HG03558 (cell line): ENCODE data around the gene HOXB9.

ENCODE experiments used
- ATAC-seq: cut with Tn5 transposase; IDR thresholded peaks from one replicate; pipeline ENCODE4 v1.9.1; 2021; ENCODE audit warnings: moderate number of reproducible peaks; ENCODE audit not compliant: unreplicated experiment; ENCODE audit errors: extremely low read depth

The HOXB9 gene

DNA sequence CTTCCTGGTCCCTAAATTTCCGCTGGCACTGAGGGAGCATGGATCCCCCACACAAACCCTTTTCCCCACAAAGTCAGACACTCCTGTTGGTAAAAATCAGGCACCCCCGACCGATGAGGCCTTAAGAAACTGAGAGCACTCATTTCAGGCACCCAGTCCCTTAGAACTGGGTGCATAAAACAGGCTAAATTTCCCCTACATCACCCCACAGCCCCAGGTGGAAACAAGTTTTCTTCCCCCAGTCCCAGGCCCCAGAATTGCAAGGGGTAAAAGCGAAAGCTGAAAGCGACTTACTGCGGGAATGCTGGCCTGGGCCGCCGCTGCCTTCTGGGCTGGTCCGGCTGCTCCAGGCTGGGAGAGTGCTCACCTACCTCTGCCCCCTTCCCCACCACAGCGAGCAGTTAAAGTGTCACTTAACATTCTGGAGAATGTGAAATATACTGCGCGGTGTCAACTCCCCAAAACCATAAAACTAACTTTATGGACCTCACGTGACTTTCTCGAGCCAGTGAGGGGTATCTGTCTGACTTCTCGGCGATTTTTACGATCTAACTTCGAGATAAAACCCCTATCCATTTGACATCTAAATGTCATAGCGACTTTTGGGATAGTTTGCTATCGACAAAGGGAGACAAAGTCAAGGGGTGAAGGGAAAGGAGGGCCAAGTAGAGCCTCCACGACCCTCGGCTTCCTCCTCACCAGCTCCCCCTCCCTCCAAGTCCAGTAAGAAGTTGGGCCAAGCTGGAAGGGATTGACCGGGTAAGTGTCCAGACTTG is 36.1 kb downstream of the HOXB9 start, which contains the start of gene HOXB3:
Gene HOXB3, minus strand, starts transcription at position 411 of the 776 bp plus-strand sequence. CDS start 37,767 bp downstream, outside the sequence.
- no peak for ATAC-seq

DNA sequence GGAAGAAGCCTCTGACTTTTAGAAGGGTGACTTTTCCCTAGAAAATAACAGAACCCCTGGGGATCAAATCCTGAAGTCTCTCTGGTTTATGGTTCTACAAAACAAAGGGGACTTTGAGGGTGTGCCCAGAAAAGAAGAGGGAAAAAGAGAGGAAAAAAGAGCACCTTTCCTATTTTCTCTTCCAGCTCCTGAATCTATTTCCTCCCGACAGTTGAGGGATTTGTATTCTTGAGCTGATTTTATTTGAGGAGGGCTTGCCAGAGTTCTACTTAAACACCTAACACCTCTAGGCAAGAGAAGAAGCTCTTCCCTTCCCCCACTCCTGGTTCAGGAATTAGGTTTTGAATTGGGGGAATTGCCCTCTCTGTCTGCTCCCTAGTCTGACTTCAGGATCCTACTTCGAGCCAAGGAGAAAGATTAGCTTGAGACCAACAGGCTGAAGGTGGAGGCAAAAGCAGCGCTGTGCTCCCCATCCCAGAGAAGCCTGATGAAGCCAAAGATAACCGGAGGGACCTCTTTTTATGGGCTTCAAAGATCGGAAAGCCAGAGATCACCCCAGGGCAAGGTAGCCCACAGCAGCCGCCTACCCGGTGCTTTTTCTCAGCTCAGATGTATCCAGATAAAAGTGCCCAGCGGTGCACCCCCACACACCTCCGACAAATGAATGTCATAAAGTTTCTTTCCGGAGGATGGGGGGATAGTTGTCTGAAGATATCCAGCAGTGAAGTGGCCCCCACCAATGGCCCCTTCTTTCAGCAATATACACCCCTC is 36.9 kb downstream of the HOXB9 start:
- no peak for ATAC-seq

DNA sequence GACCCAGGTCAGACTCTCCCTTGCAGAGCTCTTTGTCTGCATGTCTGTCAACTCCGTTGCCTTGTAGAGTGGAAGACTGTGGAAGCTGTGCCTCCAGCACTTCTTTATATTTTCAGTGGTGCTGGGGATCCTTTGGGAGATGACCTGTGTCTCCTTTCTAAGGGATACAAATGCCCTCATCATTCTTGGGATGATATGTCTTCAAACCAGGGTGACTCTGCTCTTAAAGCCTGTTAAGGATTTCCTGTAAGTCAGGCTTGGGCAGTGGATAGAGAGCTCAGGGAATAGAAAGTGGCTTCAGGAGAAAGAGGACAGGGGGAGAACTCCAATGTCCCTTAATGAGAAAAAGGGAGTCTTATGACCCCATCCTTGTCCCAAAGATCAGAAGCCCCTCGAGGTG is 37.6 kb downstream of the HOXB9 start:
- ATAC-seq: no peak

DNA sequence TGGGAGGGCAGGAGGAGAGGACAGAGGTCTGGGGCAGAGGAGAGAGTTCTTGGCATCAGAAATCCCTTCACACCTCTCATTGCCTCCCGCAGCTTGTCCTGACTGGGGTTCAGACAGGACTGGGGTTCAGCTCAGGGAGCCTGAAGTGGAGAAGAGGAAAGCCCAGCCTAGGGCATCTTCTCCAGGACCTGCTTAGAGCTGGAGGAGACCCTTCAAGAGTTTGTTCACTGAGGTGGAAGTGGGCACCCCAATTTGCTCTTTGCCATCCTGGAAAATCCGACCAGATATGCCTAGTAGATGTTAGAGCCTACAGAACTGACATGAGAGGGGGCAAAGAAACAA is 38.1 kb downstream of the HOXB9 start:
- no peak for ATAC-seq

DNA sequence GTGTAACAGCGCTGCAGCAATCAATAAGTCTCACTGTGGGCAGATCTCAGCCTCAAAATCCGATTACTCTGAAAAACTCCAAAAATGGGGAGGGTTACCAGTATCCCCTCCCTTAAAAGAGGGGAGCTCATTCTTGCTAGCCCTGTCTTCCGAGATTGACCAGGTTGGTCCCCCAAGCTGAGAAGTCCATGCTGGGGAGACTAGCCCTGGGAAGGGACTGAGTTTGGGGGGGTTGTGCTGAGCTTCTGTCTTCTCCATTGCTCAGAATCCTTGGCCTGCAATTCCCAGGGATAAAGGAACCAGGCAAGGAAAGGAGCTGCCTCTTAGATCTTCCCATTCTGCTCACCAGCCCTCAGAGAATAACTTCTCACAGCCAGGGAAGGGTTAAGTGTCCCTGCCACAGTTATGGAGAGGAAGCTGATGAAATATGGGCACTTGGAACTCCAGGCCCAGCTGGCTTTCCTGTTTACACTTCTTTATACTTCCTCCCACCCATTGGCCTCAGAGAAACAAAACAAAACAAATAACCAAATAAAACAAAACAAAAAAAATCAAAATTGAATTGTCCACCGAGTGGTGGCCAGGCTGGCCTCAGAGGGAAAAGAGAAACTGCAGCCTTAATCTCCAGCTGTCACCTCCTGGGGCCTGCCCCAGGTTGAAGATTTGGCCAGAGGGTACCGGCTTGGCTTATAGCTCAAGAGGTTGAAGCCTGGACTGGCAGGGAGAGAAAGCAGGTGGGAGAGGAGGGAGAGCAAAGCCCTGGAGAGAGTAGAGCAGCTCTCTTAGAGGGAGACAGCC is 38.7 kb downstream of the HOXB9 start:
- ATAC-seq: no peak

DNA sequence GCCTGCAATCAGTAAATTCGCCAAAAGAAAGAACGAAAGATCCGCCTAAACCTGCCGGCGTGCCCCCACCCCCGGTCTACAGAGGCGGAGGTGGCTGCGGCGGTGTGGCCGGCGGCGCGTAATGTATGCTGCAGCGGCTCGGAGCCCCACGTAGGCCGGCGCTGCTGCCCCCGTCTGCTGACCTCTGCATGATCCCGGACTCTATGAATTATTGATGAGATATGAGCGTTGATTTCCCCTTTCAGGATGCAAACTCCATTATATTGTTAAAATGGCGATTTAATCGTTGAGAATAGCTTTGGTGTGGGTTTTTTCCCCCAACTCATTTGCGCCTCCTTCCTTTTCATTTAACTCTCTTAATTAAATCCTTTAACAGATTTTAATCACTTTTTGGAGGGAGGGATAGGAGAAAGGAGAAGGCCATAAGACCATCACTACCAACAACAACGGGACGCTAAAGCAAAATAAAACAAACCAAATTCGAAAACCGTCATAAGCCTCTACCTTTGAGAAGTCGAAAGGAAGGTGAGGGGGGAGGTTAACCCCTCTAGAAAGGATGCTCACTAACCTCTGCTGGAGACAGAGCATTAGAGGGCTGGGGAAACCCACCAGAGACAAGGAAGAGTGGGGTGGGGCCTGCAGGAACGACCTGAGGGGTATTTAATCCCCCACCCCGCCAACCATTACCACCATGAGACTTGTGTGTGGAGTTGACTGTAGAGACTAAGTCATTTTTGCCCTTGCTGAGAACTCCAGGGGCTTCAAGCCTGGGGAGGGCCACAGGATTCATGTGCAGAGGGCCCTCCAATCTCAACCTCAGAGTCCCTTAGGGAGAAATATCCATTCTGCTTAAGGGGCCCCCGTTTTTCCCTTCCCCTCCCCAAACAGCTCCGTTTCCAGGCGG is 39.6 kb downstream of the HOXB9 start:
- no peak for ATAC-seq

DNA sequence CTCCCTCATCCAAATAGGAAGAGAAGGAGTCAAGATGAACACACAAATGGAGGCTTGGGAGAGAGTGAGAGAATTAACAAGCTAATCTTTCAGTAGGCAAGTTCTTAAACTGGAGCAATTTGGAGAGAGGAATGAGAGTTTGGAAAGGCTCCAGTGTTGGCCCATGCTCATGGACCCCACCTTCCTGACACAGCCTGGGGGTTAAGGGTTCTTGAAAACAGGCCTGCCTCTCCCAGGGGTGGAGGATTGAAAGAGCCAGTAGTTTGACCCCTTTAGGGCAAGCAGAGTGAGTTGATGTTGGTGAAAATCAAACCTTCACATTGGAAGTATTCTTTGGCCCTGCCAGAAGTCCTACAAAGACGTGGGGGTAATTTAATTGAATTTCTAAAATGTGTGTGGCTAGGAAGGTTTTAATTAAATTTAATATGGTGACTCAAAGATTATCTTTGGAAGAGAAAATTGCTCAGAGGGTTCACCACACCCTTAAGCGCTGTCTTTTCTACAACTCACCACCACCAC is 41.9 kb downstream of the HOXB9 start:
- no peak for ATAC-seq

DNA sequence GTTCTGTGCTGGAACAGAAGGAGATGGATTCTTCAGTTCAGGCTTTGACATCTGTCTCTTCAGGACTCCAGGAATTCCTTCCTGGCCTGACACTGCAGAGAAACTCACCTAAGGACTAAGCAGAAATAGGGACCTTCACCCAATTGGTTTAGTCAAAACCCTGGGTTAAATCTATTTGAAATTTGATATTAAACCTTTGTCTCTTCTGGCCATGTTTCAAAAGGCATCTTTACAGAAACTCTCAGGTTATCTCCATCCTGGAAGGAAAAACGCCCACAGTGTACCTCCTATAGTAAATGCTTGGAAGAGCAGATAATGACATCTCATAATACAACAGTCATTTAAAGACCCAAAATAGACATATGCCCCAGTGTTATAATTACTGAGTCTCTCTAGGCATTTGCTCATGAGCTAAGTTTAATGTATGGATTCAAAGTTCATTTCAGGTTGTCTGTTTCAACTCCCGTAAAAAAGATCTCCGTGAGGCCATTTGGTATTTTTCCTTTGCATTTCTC is 42.4 kb downstream of the HOXB9 start:
- ATAC-seq: no peak

DNA sequence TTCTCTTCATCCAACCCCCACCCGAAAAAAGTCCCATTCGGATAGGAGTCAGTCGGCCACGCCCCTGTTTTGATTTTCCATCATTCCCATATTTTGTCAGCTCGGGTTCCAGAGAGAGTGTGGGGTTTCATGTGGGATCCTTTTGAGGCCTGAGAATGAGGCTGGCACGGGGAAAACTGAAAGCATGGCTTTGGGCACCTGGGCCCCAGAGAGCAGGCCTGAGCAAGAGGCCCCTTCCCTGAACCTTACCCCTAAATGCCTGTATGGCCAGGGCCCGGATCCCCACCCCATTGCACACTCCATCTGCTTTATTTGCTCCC is 43.4 kb downstream of the HOXB9 start:
- no peak for ATAC-seq

DNA sequence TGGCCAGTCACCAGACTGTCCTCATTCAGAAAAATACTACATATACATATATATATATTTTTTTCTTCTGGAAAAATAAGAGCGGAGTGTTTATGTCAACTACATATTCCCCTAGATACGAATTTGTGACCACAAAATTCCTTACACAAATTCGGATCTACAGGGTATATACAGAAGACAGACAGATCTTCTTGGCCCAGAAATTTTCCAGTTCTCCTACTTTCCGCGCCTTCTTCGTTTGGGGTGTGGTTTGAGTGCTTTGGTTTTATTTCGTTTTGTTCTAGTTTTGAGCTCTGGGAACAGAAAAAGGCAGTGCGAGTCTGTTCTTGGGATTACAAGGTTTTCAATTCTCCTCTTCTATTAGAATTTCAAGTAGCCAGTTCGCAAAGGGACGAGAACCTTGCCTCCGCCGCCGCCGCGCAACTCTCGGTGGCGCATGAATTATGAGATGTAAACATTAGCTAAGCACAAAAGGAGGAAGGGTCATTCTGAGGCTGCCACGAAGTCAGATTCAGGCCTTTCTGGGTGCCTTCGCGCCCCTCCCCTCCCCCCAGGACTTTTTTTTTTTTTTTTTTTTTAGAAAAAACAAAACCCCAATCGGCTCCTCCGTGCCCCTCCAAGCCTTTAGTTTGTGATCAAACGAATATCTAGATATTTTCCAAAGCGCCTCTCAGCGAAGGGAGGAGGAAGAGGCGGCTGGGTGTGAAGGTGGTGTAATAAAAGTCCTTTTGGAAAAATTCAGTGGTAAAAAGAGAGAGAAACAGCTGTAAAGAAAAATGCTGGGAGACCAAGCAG is 46.2 kb downstream of the HOXB9 start:
- ATAC-seq: no peak

DNA sequence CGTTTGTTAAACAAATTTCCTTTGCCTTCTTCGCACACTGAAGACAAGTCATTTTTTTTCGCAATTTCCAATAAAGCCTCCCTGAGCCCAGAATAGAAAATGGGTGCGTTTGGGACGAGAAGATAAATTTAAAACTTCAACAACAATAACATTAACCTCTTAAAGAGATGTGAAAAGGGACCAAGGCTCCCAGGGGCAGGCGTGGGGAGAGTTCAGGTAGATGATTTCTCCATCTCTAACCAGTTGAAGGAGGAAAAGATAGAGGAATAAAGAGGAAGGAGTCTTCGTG is 46.7 kb downstream of the HOXB9 start:
- ATAC-seq: no peak

DNA sequence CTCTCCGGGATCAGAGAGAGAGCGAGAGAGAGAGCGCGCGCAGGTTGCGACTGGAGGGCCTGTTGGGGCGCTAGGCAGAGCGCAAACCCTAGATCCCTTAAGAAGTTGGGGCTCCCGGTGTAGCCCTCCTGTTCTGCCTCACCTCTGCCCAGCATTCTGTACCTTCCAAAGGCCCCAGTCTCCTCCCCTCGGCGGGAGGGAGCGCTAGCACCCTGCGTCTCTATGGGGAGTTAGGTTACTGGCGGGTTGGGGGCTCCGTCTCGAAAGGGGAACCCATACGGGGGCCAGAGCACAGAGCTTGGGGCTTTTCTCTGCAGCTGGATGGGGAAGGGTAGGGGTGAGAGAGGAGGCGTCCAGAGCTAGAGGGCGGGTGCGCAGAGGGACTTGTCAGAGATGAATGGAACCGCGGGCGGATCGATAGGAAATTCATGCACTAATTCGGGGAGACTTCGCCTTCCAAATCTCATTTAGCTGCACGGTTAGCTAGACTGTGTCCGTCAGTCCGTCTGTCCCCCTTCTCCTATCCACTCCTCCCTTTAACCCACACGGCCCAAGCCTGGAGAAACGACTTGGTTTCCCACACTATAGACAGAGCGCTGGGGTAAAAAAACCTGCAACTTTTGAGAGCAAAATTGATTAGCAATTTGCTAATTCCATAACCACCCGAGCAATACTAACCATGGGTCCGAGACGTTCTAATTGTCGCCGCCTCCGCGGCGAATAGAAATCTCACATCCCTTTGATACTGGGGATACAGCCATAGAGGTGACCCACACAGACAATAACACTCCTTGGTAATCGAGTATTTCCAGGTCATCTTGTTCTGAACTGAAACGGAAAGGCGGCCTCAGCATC is 47.3 kb downstream of the HOXB9 start:
- no peak for ATAC-seq

DNA sequence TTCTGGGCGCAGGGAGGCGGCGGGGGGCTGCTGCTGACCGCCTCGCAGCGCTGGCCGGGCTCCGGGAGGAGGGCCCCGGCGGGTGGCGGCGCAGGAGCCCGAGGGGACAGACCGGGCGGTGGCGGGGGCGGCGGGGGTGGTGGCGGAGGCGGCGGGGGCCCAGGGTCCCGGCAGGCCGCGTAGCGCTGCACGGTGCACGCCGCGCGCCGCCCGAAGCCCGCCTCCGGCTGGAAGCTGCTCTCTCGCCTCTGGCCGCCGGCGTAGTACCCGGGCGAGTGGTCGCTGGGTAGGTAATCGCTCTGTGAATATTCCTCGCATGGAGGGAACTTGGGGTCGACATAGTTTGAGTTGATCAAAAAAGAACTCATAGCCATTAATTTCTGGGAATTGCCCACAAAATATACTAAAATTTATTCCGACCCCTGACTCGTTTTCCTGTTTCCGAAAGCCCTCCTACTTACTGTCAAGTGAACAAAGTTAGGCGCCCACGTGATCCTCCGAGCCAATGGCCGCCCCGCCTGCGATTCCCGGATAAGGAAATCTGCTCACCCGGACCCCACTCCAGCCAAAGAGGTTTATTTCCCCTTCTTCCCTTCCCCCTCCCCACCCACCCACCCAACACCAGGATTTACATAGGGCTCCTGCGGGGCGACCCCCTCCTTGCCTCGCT is 48.1 kb downstream of the HOXB9 start, which contains the start of gene HOXB4:
Gene HOXB4, minus strand, starts transcription at position 405 of the 670 bp plus-strand sequence. Its CDS starts 31 bp downstream, at position 374.
- no peak for ATAC-seq

DNA sequence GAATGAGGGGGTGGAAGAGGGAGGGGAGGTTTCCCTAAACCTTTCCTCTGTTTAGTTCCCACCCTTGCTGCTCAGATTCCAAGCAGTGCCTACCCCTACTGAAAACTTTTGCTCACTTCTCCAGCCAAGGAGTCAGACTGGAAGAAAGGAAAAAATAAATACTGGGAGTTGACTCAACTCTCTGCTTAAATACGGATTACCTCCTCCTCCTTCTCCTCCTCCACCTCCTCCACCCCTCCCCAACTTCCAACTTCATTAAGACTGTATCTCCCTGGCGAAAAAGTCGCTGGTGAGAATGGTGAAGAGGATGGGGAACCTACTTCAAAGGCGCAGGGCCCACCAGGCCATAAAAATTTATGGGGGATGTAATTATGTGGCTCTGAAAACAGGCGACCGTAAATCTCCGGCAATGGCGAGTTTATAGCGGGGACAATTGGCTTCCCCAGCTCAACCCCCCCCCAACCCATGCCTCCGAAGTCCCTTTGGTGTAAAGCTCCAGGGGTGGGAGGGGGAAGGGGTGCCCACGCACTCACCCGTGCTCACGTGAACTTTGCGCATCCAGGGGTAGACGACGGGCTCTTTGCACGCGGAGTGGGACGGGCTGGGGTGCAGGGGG is 48.7 kb downstream of the HOXB9 start:
- ATAC-seq: no peak

DNA sequence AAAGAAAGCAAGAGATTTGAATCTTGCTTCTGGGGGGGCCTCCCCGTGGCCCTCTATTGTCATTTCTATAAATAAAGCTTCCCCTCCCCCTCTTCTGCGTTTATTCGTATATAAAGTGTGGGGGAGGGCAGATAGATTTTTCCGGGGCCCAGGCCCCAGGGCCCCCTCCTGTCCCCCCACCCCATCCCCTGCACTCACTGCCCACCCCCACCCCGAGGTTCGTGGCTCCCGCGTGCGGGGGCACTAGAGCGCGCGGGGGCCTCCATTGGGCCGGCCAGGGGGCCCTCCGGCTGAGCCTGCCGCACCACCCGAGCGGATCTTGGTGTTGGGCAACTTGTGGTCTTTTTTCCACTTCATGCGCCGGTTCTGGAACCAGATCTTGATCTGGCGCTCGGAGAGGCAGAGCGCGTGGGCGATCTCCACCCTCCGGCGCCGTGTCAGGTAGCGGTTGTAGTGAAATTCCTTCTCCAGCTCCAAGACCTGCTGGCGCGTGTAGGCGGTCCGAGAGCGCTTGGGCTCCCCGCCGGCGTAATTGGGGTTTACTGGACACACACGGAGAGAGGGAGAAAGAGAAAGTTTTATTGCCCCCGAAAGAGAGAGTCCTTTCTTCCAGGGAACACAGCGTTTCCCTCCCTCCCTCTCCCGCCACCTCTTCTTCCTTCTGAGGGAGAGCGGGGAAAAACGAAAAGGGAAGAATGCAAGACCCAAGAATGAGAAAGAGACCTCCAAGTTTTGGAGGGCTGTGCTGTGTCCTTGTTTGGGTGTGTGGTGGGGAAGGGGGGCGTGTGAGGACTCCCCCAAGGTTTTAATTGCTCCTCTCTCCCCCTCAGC is 49.5 kb downstream of the HOXB9 start:
- no peak for ATAC-seq
